Lower leg skin (tissue), 3 donors: ENCODE results near the gene LMTK3.

Source experiments
- CTCF ChIP-seq, 3 donors: fragments of 450-650 bp; IDR thresholded peaks; one replicate each; pipeline ENCODE4 v1.5.1; 2016; ENCODE audit warnings: antibody characterized with exemption in 3 of 3, mild to moderate bottlenecking in 3 of 3, moderate library complexity in 2 of 3
- POLR2A ChIP-seq, 2 donors: fragments of 450-650 bp; IDR thresholded peaks; one replicate each; pipeline ENCODE4 v1.6.1; 2016 to 2017; ENCODE audit warnings: antibody characterized with exemption in 2 of 2, mild to moderate bottlenecking in 1 of 2, moderate library complexity in 1 of 2

- TF ChIP-seq CTCF (IDR thresholded peaks at IDR 0.05) (peak in 1 of 3 donors; percentile 20), POLR2A (IDR thresholded peaks at IDR 0.05) (no peak)
Observed at GRCh38 chr19:48548253-48548911, 36.7 kb upstream of the LMTK3 start.
